Coronary artery (tissue), 2 donors: Measurements from ENCODE around the gene LYSMD1.

Source experiments
- DNase-seq: peaks from one replicate; pipeline ENCODE4 v3.0.0-alpha.2; 2017; ENCODE audit warnings: low spot score
- H3K27ac ChIP-seq, 2 donors: fragments of 200-600 bp; sonication (generic); one replicate each; pipeline ENCODE4 v1.5.1; 2016 to 2019
- H3K4me3 ChIP-seq: fragments of 200-600 bp; sonication (generic); 2 replicates; pipeline ENCODE4 v1.5.1; 2016; ENCODE audit warnings: mild to moderate bottlenecking, moderate library complexity
- CTCF ChIP-seq: fragments of 200-600 bp; sonication (generic); IDR thresholded peaks from one replicate; pipeline ENCODE4 v1.5.1; 2019; ENCODE audit warnings: antibody characterized with exemption

Gene LYSMD1

DNA sequence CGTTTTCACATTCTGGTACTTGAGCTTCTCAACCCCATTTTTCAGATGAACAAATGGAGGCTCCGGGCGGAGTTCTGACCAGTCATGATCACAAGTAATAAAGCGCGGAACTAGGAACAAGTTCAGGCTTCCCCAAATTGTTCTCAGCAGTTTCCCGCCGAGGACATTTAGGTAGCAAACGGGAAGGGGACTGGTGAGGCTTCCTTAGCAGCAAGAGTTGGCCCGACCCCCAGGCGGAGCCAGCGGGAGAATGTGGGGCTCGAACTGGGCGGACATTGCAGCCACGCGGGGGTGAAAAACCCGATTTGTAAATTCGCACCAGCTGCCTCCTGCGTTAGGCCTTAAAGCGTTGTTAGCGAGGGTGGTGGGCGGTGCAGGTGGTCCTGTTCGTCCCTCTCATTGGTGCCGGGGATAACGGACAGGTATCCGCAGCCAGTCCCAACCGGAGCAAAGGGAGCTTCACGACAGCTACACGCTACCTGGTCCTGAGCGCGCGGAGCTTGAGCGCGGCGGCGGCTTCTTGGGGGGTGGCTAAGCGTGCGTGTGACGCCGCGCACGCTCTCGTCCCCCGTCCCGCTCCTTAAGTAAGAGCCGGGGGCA, 34.6 kb downstream of the LYSMD1 start:
- peak; percentile 89 for DNase-seq
- H3K4me3 ChIP-seq, result peak overlapping the region; percentile 70
- peak overlapping the region in 1 of 2 donors; percentile 66 for H3K27ac ChIP-seq
- no peak for TF ChIP-seq CTCF

GRCh38 chr1:151128800-151129199, 36.9 kb downstream of the LYSMD1 start:
- no peak overlapping the region for H3K4me3 ChIP-seq
- H3K27ac ChIP-seq, result no peak overlapping the region
- TF ChIP-seq CTCF, result no peak
- DNase-seq, result no peak

DNA sequence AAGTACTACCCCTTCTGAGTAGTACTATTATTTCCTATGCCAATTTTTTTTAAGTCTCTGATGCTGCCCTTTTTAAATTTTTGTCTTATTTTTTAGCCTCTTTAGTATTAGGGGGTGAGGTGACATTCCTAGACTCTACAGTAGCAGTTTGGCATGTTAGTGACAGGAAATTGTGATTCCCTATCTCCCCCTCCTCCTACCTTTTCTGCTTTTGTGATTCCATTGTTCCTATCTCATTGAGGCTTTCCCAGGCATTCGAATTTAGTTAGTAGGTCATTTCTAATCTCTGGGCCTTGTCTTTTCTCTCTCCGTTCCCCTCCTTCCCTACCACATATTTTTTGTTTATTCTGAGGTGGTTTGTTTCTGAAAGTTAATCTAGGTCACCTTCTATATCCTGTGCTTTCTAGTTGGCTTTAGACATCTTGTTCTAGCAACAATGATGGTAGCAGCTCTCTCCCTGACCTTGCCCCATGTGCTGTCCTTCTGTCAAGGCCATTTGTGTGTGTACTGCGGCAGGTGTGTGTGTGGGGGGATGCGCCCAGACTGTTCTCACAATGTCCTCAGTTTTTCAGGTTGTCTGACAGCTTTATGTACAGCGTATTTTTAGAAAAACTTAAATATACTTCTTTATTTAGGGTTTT, 40.8 kb downstream of the LYSMD1 start:
- DNase-seq, result no peak
- H3K4me3 ChIP-seq, result no peak overlapping the region
- TF ChIP-seq CTCF, result no peak
- no peak overlapping the region for H3K27ac ChIP-seq

- no peak overlapping the region for H3K4me3 ChIP-seq
- DNase-seq, result no peak
- TF ChIP-seq CTCF, result no peak
- no peak overlapping the region for H3K27ac ChIP-seq
Observed at GRCh38 chr1:151113877-151114276, 51.8 kb downstream of the LYSMD1 start.
